K562 (cell line): ENCODE results near the gene ATL1. TPM values are rescaled to one million over a fixed set of nuclear protein-coding genes. Genes with fewer than 3 reads are reported as not detected.
A peak's percentile ranks its signal among the peaks of the same experiment; 100 is the strongest.

Experiments used
- BACH1 ChIP-seq: fragments of 200-800 bp; sonication (Bioruptor generic); IDR thresholded peaks from 2 replicates; pipeline ENCODE4 v1.6.1; 2016; ENCODE audit warnings: missing genetic modification characterization, missing compliant biosample characterization
- BHLHE40 ChIP-seq: IDR thresholded peaks from 2 replicates; pipeline ENCODE4 v1.6.1; 2011; ENCODE audit warnings: low read length, improper control_type of control experiment
- CREB1 ChIP-seq, 2 experiments: sonication (generic) in 1 of 2; formaldehyde crosslinking in 1 of 2; IDR thresholded peaks; 2 replicates each; pipeline versions ENCODE4 v1.6.1 to v1.8.0; 2012 to 2022; ENCODE audit warnings: inconsistent platforms in 1 of 2, mild to moderate bottlenecking in 1 of 2, missing genetic modification reagents in 1 of 2, moderate library complexity in 1 of 2
- ERF ChIP-seq: fragments of 450-650 bp; formaldehyde crosslinking; IDR thresholded peaks from 2 replicates; pipeline ENCODE4 v1.4.0; 2020; ENCODE audit warnings: mild to moderate bottlenecking, mixed read lengths
- ETV5 ChIP-seq: sonication (generic); formaldehyde crosslinking; IDR thresholded peaks from 2 replicates; pipeline ENCODE4 v1.4.0; 2020; ENCODE audit warnings: low read depth, mild to moderate bottlenecking, missing genetic modification reagents
- HDAC6 ChIP-seq: IDR thresholded peaks from 2 replicates; pipeline ENCODE4 v1.6.1; 2012; ENCODE audit warnings: low read depth, mild to moderate bottlenecking, control low read depth, inconsistent platforms, low read length, moderate library complexity
- JUND ChIP-seq, 2 experiments: IDR thresholded peaks; 2 replicates in 1 of 2; 3 replicates in 1 of 2; pipeline ENCODE4 v1.6.1; 2011; ENCODE audit warnings: borderline replicate concordance in 2 of 2, low read depth in 2 of 2, low read length in 2 of 2, improper control_type of control experiment in 1 of 2, missing biosample characterization in 1 of 2, missing genetic modification characterization in 1 of 2, missing genetic modification reagents in 1 of 2
- KDM1A ChIP-seq, 2 experiments: fragments of 450-650 bp; IDR thresholded peaks; 2 replicates each; pipeline ENCODE4 v1.6.1; 2016; ENCODE audit warnings: mild to moderate bottlenecking in 2 of 2
- NELFE ChIP-seq: IDR thresholded peaks from 2 replicates; pipeline ENCODE4 v1.6.1; 2011; ENCODE audit warnings: mild to moderate bottlenecking; ENCODE audit not compliant: insufficient read depth, insufficient read length
- NR3C1 ChIP-seq: sonication (generic); formaldehyde crosslinking; IDR thresholded peaks from 2 replicates; pipeline ENCODE4 v1.8.1; 2022; ENCODE audit warnings: missing genetic modification reagents
- SNRNP70 ChIP-seq: fragments of 200-400 bp; formaldehyde crosslinking; optimal IDR thresholded peaks from 2 replicates; pipeline ENCODE3; 2017; ENCODE audit warnings: low read depth, low read length
- TAF1 ChIP-seq: IDR thresholded peaks from 2 replicates; pipeline ENCODE4 v1.6.1; 2011; ENCODE audit warnings: mild to moderate bottlenecking, low read length, moderate library complexity; ENCODE audit not compliant: insufficient read depth, control insufficient read depth, severe bottlenecking; ENCODE audit errors: extremely low read depth
- XRCC4 ChIP-seq: IDR thresholded peaks from one replicate; pipeline ENCODE4 v1.6.1; 2011; ENCODE audit not compliant: insufficient read depth, insufficient read length; ENCODE audit errors: extremely low read depth
- ZNF146 ChIP-seq: IDR thresholded peaks from one replicate; pipeline ENCODE4 v1.6.1; 2018; ENCODE audit warnings: missing compliant biosample characterization; ENCODE audit not compliant: unreplicated experiment
- ZNF175 ChIP-seq: fragments of 200-800 bp; sonication (Bioruptor generic); IDR thresholded peaks from 2 replicates; pipeline ENCODE4 v1.6.1; 2016; ENCODE audit warnings: low read depth, mild to moderate bottlenecking, missing genetic modification characterization, missing compliant biosample characterization
- ZNF408 ChIP-seq: fragments of 250-450 bp; sonication (Bioruptor Pico); IDR thresholded peaks from 2 replicates; pipeline ENCODE4 v1.4.0; 2020; ENCODE audit warnings: low read depth, mild to moderate bottlenecking, moderate library complexity
- ZNF717 ChIP-seq: fragments of 250-450 bp; sonication (Bioruptor Pico); IDR thresholded peaks from 2 replicates; pipeline ENCODE4 v1.5.0; 2021
- ZZZ3 ChIP-seq: fragments of 450-650 bp; IDR thresholded peaks from 2 replicates; pipeline ENCODE4 v1.6.1; 2016; ENCODE audit warnings: antibody characterized with exemption, mild to moderate bottlenecking, moderate library complexity
- polyA plus RNA-seq, 8 experiments: library from polyadenylated mRNA; depleted of rRNA in 4 of 8; stranded (reverse) in 5 of 8; unstranded in 3 of 8; fragments of >200 nt; fragmentation: Nextera tagmentation in 2 of 8; fragmentation: Illumina TruSeq in 1 of 8; extraction: Ambion mirVana in 2 of 8; extraction: Trizol in 1 of 8; gene quantifications; 2 replicates each; pipeline versions ENCODE4 v1.2.1 to v1.2.3, GENCODE V29; 2011 to 2014; ENCODE audit warnings: inconsistent platforms in 1 of 8, missing spikeins in 1 of 8
- total RNA-seq, 7 experiments: library from RNA; depleted of rRNA in 6 of 7; stranded (reverse); fragments of >200 nt in 6 of 7; fragmentation: Illumina TruSeq in 2 of 7; extraction: Trizol in 2 of 7; gene quantifications; 2 replicates each; pipeline versions ENCODE4 v1.2.1 to v1.2.3, GENCODE V29; 2011 to 2021; ENCODE audit warnings: low replicate concordance in 1 of 7
- TF ChIP-seq, protein P1 (sequence below): fragments of 250-450 bp; sonication (Bioruptor Pico); IDR thresholded peaks from 2 replicates; pipeline ENCODE4 v1.5.0; 2021; ENCODE audit warnings: mild to moderate bottlenecking, moderate library complexity
- TF ChIP-seq, protein P2 (sequence below): sonication (generic); formaldehyde crosslinking; IDR thresholded peaks from 2 replicates; pipeline ENCODE4 v1.8.0; 2022; ENCODE audit warnings: mild to moderate bottlenecking, missing genetic modification reagents

Gene ATL1
- total and polyA plus RNA-seq, 9 of the 15 experiments (the other 6 are each of a cell fraction or from before 2014, with no cell fraction given): 0.04 to 0.16 (median 0.07) TPM; not detected in 4

DNA sequence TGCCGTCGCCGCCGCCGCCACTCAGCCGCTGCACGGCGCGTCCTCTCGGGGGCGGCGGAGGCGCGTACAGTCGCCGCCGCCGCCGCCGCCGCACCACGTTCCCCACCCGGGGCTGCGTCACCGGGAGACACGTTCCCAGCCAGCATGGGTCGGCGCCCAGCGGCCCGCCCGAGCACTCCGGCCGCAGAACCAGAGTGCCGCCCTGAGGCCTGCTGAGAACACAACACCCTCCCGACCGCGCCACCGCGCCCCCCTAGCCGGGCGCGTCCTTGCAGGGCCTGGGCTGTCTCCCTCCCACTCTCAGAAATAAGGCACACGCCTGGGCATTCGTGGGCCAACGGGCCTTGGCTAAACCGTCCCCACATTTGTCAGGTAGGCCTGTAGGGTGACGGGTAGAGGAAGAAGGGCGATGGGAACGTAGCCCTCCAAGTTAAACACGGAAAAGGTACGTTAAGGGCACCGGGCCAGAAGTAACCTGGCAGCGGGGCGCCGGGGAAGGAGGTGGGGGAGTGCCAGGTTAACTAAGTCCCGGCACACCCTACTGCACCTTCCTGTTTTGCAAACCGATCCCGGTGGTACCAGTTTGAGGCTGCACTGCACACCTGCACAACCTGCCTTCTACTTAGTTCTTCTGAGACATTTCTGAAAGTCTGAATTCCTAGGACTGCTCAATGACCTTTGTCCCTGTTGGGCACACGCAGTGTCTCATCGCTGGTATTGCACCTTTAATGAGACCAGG lies 27.3 kb upstream of the ATL1 start, which contains the start of gene MAP4K5 (continued):
- no peak for TF ChIP-seq NR3C1 (CRISPR knock-in tag)
- no peak for TF ChIP-seq ZNF175 (CRISPR knock-in tag)
- no peak for TF ChIP-seq ZZZ3
- TF ChIP-seq ZNF408 (CRISPR knock-in tag): no peak
- no peak for TF ChIP-seq KDM1A (IDR thresholded peaks at IDR 0.05)
- TF ChIP-seq, protein P1, sequence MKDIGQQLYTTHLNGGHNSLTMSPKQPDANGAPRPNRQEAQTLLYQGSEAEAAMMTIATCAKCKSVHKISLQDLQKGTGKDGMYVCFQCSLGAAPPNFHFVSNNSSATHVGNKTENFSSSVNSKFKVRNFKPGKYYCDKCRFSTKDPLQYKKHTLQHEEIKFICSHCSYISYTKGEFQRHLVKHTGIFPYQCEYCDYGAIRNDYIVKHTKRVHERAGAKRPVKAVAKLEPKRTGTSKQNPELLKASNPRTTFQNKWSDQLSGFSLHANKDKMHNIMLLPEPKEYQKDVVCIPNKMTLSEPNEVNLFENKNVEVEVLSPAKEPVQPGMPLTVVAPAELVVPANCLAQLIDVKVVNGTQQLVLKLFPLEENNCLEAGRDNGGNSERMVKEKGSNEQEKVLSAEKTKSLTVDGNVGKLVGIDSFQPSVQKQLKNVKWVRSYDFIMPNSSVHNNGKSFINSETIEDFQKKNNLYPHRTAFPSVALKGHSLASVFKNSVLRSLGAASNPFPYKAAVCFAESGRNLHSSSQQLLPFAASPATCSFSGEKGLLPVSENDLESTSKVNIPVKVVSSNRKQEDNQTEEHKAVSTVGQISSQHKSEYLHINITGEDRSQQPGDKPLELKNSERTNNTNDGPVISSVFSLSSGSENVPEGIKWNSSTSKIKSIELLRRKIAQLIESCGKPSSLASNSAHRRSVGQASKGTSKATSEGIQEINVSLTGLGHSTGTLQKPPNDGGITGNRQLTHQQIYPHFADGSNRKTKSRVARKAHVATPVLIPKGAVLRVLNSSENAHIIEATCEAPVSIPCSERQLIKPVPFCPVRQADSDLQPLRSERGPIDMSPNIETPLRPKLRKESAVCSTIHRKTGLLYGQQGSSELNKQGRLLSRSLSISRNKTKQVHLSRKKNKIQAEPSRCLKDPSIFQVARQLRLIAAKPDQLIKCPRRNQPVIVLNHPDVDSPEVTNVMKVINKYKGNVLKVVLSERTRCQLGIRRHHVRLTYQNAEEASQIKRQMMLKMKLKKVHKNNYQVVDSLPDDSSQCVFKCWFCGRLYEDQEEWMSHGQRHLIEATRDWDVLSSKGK (CRISPR knock-in tag): no peak
- no peak for TF ChIP-seq NELFE
- peak; percentile 59 for TF ChIP-seq CREB1 (IDR thresholded peaks at IDR 0.05)
- peak; percentile 63; the same call in 1 of the 2 replicates for TF ChIP-seq CREB1 (CRISPR knock-in tag; IDR thresholded peaks at IDR 0.05)
- TF ChIP-seq ZNF146 (CRISPR knock-in tag): no peak
- no peak for TF ChIP-seq XRCC4
- TF ChIP-seq JUND (IDR thresholded peaks at IDR 0.05; ENCODE audit: borderline replicate concordance, low read depth, low read length): peak; percentile 61
- peak; percentile 38; the same call in 1 of the 3 replicates for TF ChIP-seq JUND (tag; IDR thresholded peaks at IDR 0.05; ENCODE audit: borderline replicate concordance, low read depth, low read length)
- TF ChIP-seq ETV5: no peak
- no peak for TF ChIP-seq SNRNP70
- no peak for TF ChIP-seq ZNF717 (CRISPR knock-in tag)
- TF ChIP-seq TAF1: peak; percentile 20
- no peak for TF ChIP-seq ERF (CRISPR knock-in tag)
- no peak for TF ChIP-seq BACH1 (tag)
- no peak for TF ChIP-seq HDAC6
- TF ChIP-seq, protein P2, sequence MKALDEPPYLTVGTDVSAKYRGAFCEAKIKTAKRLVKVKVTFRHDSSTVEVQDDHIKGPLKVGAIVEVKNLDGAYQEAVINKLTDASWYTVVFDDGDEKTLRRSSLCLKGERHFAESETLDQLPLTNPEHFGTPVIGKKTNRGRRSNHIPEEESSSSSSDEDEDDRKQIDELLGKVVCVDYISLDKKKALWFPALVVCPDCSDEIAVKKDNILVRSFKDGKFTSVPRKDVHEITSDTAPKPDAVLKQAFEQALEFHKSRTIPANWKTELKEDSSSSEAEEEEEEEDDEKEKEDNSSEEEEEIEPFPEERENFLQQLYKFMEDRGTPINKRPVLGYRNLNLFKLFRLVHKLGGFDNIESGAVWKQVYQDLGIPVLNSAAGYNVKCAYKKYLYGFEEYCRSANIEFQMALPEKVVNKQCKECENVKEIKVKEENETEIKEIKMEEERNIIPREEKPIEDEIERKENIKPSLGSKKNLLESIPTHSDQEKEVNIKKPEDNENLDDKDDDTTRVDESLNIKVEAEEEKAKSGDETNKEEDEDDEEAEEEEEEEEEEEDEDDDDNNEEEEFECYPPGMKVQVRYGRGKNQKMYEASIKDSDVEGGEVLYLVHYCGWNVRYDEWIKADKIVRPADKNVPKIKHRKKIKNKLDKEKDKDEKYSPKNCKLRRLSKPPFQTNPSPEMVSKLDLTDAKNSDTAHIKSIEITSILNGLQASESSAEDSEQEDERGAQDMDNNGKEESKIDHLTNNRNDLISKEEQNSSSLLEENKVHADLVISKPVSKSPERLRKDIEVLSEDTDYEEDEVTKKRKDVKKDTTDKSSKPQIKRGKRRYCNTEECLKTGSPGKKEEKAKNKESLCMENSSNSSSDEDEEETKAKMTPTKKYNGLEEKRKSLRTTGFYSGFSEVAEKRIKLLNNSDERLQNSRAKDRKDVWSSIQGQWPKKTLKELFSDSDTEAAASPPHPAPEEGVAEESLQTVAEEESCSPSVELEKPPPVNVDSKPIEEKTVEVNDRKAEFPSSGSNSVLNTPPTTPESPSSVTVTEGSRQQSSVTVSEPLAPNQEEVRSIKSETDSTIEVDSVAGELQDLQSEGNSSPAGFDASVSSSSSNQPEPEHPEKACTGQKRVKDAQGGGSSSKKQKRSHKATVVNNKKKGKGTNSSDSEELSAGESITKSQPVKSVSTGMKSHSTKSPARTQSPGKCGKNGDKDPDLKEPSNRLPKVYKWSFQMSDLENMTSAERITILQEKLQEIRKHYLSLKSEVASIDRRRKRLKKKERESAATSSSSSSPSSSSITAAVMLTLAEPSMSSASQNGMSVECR (CRISPR knock-in tag): peak; percentile 50; the same call in 1 of the 2 replicates
- TF ChIP-seq BHLHE40: peak; percentile 75
